ENCODE results near the gene DUS4L.

The DUS4L gene

DNA sequence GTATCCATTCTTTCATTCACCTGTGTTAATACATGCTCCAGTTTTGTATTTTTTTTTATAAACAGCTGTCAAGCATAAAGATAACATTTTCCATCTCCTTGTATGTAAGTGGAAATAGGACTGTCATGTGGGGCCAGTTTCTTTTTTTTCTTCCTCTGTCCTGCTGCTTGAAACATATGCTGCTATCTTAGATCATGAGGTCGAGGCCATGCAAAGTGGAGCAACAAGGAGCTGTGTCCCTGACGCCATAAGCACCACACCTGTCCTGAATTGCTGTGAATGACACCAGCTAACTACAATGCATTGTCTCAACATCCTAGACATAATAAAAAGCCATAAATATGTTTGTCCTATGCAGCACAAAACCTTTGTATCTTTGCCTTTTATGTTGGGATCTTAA is 59.1 kb downstream of the DUS4L start:
- Mint-ChIP-seq H3K9me3 (no peaks in the 10 kb centered on the region), H3K4me3 (no peak overlapping the region), H3K36me3 (ENCODE audit: low read depth) (peaks cover 5% of the 10 kb centered on the region), H3K4me1 (peaks cover 21% of the 10 kb centered on the region), H3K27me3 (ENCODE audit: low read depth) (no peaks in the 10 kb centered on the region), H3K27ac (no peak overlapping the region)
- no peak for TF ChIP-seq CTCF (IDR thresholded peaks at IDR 0.05; ENCODE audit: unreplicated experiment in 3 of 3)

DNA sequence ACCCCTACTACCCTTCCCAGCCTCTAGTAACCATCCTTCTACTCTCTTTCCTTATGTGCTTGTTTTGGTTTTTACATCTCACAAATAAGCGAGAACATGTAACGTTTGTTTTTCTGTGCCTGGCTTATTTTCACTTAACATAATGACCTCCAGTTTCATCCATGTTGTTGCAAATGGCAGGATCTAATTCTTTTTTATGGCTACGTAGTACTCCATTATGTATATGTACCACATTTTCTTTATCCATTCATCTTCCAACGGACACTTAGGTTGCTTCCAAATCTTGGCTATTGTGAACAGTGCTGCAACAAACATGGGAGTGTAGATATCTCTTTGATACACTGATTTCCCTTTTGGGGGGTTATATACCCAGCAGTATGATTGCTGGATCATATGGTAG is 63.2 kb downstream of the DUS4L start:
- Mint-ChIP-seq H3K36me3 (ENCODE audit: low read depth) (no peaks in the 10 kb centered on the region), H3K27ac (no peak overlapping the region), H3K4me1 (no peaks in the 10 kb centered on the region), H3K27me3 (ENCODE audit: low read depth) (no peaks in the 10 kb centered on the region), H3K9me3 (no peaks in the 10 kb centered on the region), H3K4me3 (no peak overlapping the region)
- no peak for TF ChIP-seq CTCF (IDR thresholded peaks at IDR 0.05; ENCODE audit: unreplicated experiment in 3 of 3)
